GM18867 (cell line): ENCODE measurements around the gene RPS6KC1.
"Not testable (repeated sequence)": the region's sequence is repeated elsewhere in the genome, so short reads cannot be mapped to it uniquely, and the experiment has no call there.

ENCODE experiments used
- ATAC-seq: cut with Tn5 transposase; IDR thresholded peaks from one replicate; pipeline ENCODE4 v1.9.1; 2021; ENCODE audit warnings: mild to moderate bottlenecking, moderate library complexity; ENCODE audit not compliant: unreplicated experiment

The RPS6KC1 gene

DNA sequence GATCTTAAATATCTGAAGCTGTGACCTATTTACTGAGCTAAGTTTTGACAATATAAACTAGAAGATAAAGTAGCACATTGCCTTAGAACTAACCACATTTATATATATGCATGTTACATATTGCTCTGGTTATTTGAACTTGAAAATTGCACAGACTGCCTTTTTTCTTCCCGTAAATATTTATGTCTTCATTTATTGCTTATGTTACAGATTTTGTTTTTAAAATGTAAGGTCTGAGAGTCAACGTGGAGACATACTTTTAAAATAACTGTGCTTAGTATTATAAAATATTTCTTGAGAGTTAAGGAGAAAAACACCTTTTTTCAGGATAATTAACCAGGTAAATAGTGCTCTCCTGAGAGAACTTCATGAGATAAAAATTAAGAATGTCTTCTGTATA is 3.1 kb downstream of the RPS6KC1 start:
- no peak for ATAC-seq

DNA sequence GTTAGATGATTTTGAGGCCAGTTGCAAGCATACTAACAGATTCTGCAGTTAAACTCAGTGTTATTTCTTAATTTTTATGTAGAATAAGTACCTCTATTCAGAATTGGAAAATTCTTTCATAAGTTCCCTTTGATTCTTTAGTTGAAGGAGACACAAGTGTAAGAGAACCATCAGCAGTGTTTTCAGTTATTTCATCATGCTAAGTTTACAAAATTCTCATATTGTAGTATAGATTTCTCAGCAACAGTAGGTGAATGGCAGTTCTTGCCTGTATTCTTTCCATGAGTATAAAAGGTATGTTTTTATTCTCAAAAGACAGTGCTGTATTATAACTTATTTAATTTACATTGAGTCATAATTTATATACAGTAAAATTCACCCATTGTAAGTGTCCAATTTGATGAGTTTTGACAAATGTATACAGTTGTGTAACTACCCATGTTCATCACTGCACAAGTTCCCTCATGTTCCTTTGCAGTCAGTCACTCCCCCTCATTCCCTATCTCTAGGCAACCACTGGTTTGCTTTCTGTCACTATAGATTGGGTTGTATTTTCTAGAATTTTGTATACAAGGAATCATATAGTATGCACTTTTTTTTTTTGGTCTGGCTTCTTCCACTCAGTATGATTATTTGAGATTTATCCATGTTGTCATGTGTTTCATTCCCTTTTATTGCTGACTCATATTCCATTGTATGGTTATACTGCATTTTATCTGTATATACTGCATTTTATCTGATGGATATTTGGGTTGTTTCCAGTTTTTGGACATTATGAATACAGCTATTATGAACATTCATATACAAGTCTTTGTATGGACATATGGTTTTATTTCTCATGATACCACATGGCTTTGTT is 3.9 kb downstream of the RPS6KC1 start:
- ATAC-seq: no peak

DNA sequence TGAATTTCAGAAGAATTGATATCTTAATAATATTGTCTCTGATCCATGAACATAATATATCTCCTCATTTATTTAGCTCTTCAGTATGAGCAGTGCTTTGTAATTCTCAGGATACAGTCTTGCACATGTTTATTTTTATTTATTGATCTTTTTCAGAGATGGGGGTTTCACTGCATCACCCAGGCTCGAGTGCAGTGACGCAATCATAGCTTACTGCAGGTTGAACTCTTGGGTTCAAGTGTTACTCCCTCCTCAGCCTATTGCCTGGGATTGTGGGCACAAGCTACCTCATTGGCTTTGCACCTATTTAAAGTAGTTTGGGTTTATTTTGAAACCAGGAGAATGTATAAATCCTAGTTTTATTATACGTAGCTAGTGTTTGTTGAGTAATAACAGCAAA is 4.7 kb downstream of the RPS6KC1 start:
- ATAC-seq: no peak

DNA sequence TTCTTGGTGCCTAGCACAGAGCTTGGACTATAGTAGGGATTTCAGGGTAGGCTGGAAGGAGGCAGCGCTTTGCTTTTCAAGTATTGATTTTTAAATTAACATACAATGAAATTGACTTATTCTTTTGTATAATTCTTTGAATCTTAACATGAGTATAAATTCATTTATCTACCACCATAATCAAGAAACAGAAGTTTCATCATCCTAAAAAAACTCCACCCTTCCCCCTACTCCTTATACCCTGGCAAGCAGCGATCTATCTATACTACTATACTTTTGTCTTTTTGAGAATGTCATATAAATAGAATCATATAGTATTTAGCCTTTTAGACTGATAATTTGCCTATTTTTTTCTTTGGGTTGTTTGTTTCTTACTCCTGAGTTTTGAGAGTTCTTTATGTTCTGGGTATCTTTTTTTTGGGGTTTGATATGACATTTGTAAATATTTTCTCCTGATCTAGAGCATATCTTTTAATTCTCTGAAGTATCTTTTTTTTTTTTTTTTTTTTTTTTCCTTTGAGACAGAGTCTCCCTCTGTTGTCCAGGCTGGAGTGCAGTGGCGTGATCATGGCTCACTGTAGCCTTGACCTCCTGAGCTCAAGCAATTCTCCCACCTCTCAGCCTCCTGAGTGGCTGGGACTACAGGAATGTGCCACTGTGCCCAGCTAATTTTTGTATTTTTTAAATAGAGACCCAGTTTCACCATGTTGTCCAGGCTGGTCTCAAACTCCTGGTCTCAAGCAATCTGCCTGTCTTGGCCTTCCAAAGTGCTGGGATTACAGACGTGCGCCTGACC is 6.4 kb downstream of the RPS6KC1 start:
- ATAC-seq: no peak

DNA sequence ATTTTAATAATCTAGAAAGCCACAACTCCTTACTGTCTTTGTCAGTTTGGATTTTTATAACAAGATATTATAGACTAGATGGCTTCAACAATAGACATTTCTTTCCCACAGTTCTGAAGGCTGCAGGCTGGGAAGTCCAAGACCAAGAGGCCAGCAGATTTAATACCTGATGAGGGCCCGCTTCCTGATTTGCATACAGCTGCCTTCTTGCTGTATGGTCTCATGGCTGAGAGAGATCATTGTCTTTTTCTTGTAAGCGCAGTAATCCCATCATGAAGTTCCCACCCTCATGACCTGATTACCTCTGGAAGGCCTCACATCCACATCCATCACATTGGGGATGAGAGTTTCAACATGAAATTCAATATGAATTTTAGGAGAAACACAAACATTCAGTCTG is 9.8 kb downstream of the RPS6KC1 start:
- no peak for ATAC-seq

DNA sequence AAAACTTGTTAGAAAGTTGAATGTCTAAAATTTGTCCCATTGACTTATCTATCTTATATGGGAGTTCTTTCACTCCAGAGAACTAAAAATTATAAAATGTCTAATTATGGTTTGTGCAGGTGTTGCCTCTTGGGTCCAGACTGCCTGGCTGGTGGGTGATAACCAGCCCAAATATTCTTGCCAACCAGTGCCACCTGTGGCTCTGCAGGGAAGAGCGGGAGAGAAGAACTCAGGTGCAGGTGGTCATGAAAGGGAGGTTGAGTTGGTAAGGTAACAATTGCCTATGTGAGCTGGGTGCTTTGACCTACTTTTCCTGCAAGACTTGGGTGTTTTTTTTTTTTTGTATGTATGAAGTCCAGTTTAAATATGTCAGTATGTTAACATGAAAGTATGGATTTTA is 10.2 kb downstream of the RPS6KC1 start:
- no peak for ATAC-seq

DNA sequence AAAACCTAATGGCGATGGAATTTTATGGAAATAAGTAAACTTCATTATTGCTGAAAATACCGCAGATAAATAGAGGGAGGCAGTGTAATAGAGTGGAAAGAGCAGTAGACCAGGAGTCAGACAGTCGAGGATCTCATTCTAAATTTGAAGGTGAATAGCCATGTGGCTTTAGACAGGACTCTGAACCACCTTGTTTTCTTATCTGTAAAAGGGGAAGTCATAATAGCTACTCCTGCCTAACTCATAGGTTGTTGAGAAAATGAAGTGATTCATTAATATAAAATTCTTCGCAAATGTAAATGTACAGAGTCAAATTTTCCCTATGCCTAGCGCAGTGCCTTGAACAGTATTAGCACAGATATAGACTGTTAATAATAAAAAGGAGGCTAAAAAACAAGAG is 14.8 kb downstream of the RPS6KC1 start:
- ATAC-seq: no peak

DNA sequence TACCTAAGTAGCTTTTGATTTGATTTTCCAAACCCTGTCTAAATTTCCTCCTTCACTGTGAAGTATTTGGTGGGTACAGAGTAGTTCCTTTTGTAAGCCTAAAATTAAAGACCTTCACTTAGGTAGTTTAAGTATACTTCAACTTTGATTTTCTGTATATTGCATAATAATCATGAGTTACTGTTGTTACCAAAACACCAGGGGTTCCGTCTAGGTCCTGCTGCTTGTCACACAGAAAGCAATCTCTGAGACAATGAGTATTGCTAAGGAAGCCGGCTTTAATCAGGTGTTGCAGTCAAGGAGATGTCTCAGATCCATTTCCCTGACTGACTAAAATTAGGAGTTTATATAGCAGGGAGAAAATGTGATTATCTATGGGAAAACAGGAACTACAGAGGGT is 15.3 kb downstream of the RPS6KC1 start:
- no peak for ATAC-seq

DNA sequence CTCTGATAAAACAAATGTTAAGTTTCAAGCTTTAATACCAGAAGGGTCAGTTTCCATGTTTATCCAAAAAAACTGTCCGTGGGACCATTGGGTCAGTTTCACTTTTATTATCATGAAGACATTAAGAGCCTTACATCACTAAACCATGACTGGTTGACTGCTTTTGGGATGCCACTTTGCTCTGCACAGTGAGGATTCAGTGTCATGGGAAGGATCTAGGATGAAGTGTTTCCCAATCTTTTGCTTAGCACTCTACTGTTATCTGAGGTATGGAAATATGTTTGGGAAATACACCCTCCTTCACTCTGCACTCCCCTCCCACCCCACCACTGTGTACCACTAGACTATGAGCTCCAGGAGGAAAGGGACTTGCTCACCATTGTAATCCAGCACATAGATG is 16.3 kb downstream of the RPS6KC1 start:
- ATAC-seq: no peak

DNA sequence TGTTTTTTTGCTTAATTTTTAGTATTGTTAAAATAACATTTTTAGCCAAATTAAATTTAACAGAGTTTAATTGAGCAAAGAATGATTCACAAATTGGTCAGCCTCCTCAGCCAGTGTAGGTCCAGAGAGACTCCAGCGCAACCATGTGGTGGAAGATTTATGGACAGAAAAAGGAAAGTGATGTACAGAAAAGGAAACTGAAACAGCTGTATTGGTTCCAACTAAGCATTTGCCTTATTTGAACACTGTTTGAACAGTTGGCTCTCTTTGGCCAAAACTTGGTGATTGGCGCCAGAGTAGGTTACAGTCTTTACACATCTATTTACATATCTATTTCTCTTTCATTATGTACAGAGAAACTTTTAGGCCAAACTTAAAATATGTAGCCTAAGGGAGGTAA is 19.4 kb downstream of the RPS6KC1 start:
- peak; percentile 97 for ATAC-seq

DNA sequence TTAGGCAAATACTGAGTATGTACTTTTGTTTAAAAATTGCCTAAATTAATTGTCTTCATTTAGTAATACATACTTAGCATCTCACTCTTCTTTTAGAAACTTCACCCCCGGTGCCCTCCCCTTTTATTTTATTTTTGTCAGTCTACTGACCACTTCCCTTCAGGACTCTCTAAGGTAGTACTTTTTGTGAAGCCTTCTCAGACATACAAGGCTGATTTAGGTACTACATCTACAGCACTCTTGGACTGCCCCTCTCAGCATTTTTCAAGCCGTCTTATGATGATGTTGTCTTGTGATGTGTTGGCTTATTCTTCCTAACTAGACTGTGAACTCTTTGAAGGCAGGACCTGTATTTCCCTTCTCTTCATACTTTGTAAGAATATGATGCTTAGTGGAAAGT is 24.7 kb downstream of the RPS6KC1 start:
- ATAC-seq: no peak

DNA sequence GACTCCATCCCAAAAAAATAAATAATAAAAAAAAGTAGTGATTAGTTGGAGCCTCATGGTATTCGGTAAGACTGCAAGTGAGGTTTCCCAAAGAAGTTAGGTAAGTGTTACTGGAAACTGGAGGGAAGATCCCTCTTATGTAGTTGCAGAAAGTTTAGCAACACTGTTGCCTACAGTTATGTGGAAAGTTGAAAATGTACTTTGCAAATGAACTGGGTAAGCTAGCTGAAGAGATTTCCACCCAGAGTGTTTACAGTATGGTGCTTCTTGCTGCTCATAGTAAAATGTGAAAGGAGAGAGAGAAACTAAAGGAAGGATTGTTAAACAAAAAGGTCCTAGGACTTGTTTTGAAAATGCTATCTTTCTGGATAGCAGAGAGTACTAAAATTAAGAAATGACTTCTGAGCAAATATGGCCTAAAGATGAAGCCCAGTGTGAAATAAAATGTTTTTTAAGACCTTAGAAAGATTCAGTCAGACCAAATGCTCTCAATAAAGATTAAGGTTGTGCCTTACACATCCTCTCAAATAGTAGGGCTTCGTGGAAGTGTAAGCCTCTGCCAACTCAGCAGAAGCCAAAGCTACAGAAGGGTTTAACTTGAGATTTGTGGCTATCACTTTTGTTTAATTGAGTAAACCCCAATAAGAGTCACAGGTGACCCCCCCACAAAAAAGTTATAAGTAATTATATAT is 31.5 kb downstream of the RPS6KC1 start:
- ATAC-seq: no peak

DNA sequence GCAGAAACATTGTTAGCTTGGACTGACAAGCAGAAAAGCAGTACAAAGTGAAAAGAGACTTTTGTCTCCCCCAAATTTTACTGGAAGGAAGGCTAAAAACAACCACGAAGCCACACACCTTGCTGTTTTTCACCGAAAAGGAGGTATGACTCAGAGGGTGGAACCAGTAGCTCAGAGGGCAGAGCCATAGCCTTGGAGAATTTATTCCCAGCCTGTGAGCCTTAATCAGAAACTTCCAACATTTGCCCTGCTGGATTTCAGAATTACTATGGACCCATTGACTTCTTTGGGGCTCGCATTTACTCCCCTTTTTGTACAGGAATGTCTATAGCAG is 32.0 kb downstream of the RPS6KC1 start:
- ATAC-seq: no peak

DNA sequence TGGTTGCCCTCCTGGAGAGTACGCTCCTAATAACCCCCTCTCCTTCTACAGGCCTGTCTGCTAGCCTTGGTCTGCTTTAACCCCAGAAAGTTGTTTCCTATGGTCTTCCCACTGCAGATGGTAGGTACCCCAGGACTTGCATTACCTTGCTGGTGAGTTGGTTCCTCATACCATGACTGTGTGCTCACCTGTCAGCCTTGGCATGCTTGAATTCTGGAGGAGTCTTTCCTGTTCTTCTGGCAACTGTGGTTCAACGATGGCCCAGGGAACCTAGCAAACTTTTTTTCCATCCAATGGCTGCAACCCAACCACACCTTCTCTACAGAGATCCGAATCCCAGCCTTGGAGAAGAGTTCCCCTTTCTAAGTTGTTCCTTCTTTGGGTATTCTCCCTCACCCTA is 36.9 kb downstream of the RPS6KC1 start:
- no peak for ATAC-seq

DNA sequence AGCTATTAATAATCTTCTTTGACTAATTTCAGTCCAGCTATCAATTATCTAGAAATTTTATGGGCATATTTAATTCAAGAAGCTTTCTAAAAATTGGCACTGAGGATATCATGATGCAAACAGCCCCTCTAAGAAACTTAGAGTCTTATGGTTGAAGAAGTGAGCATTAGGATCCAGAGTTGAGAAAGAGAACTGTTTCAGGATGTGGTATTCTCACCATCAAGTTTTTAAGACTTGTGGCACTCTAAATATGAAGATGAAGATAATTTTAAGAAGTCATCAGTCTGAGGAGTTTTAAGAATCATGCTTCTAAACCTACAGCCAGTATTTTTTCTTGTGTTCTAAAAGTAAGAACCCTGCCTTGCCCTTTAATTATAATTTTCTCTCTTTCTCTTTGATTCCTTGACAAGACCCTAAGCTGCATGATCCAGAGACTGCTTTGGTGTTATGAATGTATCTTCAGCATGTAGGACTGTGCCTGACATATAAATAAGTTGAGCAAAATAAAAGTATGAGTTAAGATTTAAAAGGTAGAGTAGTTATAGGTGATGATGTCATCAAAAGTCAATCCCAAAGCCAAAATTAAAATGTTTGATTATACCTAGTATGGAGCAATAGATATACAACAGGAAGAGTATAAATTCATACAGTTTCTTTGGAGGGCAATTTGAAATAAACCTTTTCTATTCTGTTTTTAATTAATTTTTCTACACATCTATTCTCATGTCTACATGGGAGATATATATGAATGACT is 39.1 kb downstream of the RPS6KC1 start:
- no peak for ATAC-seq

DNA sequence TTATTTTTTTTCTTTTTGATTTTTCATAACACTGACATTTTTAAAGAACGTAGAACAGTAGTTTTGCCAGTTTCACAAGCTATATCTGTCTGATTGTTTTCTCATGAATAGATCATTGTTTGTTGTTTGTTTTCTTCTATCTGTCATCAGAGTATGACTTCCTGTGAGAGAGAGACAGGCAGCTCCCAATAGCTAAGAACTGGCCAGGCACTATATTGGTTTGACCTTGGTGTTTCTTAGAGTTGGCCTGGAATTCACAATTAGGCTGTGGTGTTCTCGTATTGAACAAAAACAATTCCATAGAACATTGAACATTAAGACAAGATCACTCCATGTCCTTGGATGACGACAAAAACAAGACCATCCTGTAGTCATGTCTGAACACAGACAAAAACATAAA is 43.4 kb downstream of the RPS6KC1 start:
- ATAC-seq: no peak

DNA sequence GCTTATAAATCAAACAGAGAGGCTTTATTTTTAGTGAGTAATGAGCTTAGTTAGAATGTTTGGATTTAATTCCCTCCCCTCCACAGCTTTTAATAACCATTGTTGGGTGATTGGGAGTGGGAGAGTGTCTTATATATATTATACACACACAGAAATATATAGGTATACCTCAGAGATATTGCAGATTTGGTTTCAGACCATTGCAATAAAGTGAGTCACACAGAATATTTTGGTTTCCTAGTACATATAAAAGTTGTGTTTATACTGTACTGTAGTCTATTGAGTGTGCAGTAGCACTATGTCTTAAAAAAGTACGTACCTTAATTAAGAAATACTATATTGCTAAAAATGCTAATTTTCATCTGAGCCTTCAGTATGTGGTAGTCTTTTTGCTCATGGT is 44.4 kb downstream of the RPS6KC1 start:
- no peak for ATAC-seq

DNA sequence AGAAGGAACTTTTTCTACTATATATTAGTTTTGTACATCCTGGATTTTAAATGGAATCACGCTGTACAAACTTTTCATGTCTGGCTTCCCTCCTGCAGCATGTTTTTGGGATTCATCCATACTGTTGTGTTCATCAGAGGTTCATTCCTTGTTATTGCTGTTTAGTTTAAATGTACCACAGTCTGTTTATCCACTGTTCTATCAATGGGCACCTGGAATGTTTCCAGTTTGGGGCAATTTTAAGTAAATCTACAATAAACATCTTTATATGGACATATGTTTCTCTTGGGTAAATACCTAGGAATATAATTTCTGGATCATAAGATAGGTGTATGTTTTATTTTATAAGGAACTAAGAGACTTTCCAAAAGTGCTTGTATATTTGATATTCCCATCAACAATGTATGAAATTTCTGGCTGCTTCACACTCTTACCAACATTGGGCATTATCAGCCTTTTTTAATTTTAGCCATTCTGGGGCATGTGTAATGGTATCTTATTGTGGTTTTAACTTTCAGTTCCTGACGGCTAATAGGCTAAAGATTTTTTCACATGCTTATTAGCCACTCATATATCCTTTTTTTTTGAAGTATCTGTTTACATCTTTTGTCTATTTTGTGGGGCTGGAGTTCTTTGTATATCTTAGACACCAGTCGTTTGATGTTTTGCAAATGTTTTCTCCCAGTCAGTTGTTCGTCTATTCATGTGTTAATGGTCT is 48.8 kb downstream of the RPS6KC1 start:
- no peak for ATAC-seq

DNA sequence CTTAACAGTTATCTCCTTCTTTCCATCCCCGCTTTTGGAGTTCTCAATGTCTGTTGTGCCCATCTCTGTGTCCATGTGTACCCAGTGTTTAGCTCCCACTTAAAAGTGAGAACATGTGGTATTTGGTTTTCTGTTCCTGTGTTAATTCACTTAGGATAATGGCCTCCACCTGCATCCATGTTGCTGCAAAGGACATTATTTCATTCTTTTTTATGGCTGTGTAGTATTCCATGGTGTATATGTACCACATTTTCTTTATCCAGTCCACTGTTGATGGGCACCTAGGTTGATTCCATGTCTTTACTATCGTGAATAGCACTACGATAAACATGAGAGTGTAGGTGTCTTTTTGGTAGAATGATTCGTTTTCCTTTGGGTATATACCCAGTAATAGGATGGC is 49.5 kb downstream of the RPS6KC1 start:
- not testable (repeated sequence) for ATAC-seq
